ENCODE results near the gene SLA2.
"Not testable (repeated sequence)": the region's sequence is repeated elsewhere in the genome, so short reads cannot be mapped to it uniquely, and the experiment has no call there.

SLA2 gene

DNA sequence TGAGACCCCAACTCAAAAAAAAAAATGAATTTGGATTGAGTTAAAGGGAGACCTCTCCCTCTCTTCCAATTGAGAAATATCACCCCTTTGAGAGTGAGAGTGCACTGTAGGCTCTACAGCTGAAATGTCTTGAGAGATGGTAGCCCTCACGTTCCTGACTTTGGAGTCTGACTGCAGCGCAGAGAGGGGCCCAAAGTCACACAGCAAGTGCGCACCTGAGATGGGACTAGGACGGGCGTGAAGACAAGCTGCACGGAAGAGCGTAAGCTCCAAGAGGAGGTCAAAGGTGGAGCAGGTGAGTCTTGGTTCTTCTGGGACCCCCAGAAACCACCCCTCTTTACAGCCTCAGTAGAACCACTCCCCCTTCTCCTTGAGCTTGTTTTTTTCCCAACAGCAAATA, 643 bp downstream of the SLA2 start:
- DNase-seq = no peak

DNA sequence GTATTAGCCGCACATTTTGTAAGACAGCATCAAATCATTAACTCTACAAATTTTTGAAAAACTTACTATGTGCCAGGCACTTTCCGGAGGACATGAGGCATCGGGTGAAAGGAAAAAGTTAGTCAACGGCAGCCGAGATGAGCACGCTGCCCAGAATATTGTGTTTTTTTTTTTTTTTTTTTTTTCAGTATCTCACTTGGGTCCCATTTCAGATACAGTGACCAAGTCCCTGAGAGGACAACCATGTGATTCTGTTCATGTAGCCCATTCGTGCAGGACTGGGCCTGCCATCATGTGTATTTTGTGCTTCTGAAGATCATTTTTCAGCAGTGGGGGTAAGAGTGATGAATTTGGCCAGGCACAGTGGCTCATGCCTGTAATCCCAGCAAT, 1.3 kb downstream of the SLA2 start:
- no peak for DNase-seq

DNA sequence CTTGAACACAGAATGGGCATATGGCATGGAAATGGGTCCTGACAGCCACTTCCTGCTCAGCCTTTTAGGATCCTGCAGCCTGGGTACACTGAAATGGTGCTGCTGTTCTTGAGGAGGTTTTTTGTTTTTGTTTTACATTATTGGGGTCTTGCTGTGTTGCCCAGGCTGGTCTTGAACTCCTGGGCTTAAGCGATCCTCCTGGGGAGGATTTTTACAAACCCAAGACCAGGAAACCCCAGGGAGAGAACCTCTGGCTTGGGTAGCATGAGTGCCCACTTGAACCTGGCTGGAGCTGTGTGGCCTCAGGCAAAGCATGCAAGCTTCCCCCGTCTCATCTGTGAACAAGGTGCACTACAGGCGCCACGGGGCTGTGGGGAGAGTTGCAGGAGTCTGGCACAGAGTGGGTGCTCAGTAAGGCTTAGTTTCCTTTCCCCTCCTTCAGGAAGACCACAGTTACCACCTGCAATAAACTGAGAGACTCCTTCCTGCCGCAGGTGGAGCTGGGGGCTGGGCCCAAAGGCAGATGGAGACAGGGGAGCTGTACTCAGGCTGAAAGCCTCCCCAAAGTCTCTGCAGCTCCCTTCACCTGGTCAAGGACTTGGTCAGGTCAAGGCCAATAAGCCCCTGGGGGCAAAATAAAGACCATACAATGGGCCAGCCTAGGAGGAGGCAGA, 1.8 kb downstream of the SLA2 start:
- DNase-seq = no peak

DNA sequence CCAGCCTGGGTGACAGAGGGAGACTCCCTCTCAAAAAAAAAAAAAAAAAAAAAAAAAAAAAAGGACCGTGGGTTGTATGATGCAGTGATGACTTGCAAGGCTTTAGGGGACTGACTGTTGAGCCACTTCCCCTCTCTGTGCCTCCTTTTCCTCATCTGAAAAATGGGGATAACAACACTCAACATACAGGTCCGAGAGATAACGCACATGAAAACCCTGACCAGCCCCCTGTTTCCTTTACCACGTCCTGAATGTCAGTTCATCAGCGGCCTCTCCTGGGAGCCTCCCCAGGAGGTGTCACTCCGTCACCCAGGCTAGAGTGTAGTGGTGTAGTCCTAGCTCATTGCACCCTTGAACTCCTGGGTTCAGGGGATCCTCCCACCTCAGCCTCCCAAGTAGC, 3.9 kb downstream of the SLA2 start:
- DNase-seq = no peak

DNA sequence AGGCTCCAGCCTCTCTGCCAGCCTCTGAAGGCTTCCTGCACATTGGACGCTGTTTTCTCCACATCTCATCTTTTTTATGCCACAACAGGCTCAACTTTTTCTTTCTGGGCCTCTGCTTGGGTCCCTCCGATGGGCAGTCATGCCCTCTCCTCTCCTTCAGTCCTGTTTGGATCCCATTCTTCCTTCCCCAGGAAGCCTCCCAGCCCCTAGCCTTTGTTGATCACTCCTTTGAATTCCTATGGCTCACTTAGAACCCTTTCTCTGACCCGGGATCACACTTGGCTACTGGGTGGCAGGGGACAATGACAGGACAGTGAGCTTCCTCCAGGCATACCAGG, 4.5 kb downstream of the SLA2 start:
- no peak for DNase-seq

DNA sequence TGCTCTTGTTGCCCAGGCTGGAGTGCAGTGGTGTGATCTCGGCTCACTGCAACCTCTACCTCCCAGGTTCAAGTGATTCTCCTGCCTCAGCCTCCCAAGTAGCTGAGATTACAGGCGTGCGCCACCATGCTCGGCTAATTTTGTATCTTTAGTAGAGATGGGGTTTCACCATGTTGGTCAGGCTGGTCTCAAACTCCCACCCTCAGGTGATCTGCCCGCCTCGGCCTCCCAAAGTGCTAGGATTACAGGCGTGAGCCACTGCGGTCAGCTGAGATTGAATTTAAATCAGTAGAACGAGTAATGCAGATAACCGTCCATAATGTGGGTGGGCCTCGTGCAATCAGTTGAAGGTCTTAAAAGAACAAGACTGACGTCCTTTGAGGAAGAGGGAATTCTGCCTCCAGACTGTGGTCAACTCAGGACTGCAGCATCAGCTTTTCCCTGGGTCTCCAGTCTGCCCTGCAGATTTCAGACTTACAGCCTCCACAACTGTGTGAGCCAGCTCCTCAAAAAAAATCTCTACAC, 7.1 kb downstream of the SLA2 start:
- DNase-seq = not testable (repeated sequence)

DNA sequence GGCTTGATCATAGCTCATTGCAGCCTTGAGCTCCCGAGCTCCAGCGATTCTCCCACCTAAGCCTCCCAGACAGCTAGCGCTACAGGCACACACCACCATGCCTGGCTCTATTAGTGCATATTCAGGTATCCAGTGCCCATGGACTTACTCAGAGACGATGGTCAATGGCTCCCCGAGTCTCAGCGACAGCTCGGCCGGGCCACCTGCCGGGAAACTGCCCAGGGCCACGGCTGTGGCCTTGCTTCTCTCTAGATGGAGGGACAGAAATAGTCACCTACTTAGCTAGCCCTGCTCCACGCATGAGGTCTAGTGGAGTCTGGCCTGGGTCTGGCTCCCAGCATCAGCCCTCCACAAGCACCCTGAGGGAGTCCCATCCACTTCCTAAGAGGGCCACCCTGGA, 11.7 kb downstream of the SLA2 start:
- no peak for DNase-seq

DNA sequence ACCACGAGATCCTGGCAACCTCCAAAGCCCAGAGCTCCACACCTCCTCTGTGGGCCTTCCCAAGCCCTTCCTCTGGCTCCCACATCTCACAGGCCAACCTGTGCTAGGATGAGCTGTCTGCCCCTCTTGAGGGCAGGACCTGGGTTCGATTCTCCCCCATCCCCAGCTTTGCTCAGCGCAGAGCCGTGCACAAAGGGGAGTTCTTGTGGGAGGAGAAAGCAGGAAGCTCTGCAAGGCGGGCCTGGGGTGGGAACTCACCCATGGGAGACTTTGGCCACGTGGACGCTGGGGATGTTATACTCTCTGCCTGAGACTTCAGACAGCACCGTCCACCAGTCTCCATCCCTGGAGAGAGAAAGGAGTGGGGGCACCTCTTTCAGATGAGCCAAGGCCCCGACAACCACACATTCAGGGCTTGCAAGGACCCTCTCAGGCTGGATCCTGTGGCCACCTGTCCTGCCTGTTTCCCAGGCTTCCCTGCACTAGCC, 12.7 kb downstream of the SLA2 start:
- DNase-seq = no peak

DNA sequence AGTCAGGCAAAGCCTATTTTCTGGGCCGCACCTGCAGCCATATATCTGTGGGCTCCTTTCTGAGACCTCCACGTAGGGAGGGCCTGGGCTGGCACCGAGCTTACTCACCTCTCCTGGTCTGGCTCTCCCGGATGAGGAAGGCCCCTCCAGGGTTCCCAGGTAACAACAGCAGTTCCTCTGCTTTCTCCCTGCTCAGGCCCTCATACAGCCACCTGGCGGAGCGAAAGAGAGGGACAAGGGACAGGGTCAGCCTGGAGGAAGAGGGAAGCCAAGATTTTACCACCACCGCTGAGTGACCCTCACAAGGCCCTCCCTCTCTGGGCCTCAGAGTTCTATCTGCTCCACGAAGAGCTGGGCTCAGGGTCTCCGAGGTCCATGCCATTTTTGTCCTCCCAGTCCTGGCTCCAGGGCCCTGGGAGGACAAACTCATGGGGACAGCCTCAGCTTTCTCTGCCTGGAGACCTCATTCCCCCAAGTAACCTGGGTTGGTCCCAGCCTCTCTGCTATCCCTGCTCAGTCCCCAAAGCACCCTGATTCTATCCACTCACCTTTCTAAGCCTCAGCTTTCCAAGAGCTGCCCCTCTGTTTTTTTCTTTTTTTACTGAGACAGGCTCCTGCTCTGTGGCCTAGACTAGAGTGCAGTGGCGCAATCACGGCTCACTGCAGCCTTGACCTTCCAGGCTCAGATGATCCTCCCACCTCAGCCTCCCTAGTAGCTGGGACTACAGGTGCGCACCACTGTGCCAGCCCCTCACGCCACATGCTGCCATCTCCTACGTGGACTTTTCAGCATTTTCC, 13.3 kb downstream of the SLA2 start:
- no peak for DNase-seq

DNA sequence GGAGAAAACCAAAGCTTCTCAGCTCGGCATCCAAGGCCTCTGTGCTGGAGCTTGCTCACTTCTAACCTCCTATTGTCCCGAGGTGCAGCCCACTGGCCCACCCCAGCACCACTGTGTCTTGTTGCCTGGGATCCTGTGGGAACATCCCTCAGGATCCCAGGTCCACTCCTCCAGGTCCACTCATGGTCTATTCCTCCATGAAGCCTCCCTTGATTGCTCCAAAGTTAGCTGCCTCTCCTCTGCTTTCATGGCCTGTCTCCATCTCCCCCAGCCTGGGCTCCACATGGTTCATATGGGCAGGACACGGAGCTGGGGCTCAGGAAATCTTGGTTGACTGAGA, 13.9 kb downstream of the SLA2 start:
- DNase-seq = no peak

DNA sequence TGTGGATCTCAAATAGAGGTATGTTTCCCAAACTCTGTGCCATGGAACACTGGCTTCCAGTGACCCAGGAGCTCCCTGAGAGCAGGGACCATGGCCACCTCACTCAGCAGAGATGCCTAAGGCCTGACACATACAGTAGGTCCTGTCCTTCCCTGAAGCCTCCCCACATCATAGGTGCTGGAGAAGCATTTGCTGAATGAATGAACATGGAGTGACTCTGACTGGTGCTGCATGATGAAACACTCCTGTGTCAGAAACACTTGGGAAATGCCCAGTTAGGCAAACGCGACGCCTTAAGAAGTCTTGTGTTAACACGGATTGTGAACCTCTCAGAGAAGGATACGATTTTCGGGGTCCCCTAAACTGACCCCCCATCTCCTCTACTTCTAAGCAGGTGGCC, 14.3 kb downstream of the SLA2 start:
- DNase-seq = no peak

DNA sequence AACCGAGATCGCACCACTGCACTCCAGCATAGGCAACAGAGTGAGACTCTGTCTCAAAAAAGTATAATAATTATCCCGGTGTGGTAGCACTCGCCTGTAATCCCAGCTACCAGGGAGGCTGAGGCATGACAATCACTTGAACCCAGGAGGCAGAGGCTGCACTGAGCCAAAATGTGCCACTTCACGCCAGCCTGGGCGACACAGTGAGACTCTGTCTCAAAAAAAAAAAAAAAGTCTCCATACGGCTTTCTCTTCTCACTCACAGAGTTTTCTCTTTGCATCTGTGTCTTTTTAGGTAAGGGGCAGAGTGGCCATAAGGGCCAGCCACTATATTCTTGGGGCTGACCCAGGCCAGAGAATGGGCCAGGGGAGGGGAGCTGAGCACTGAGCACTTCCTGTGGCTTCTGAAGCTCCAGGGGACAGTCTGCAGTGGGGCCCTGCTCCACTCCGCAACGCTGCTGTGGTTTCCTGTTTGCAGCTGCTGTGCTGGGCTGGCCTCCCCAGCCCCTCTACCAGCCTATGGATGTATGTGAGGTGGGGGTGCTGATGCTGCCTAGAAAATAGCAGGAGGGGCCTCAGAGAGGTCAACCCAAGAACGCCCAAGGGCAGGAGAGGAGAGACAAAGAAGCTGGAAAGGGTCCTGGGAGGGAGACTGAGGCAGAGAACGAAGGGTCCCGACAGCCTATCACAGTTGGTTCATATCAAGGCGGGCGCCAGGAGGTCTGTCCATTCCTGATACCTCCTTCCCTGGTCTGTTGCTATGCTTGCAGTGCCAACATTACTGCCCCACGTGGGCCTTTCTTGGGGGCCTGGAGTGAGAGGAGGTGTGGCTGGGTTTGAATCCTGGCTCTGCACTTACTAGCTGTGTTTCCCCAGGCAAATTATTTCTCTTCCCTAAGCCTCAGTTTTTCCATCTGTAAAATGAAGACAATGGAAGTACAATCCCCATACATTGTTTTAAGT, 16.0 kb downstream of the SLA2 start:
- peak; percentile 18 for DNase-seq

DNA sequence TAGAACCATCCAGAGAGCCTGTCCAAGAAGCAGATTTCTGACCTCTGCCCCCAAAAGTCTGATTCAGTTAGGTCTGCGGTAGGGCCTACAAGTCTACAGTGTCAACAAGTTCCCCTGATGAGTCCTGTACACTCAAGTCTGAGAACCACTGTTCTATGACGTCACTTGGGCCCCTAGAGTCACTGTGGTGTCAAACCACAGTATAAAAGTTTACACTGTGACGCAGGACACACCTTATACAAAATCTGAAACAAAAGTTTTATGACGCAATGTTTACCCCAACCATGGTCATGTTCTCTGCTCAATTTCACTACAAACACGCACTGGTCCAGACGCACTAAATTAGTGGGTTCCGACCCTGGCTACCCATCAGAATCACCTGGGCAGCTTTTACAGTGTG, 17.9 kb downstream of the SLA2 start:
- DNase-seq = no peak

DNA sequence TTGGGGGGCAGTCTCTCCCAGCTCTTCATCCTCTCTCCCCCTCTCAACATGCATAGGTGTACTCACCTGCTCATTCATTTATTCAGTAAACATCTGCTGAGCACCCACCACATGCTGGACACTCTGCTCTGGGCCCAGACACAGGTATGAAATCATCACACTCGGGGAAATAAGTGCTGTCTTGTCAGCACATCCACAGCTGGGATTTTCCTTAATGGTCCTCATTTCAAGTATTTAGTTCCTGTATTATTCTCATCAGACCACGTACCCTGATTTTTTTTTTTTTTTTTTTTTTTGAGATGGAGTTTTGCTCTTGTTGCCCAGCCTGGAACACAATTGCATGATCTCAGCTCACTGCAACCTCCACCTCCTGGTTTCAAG, 21.1 kb downstream of the SLA2 start:
- DNase-seq = no peak

DNA sequence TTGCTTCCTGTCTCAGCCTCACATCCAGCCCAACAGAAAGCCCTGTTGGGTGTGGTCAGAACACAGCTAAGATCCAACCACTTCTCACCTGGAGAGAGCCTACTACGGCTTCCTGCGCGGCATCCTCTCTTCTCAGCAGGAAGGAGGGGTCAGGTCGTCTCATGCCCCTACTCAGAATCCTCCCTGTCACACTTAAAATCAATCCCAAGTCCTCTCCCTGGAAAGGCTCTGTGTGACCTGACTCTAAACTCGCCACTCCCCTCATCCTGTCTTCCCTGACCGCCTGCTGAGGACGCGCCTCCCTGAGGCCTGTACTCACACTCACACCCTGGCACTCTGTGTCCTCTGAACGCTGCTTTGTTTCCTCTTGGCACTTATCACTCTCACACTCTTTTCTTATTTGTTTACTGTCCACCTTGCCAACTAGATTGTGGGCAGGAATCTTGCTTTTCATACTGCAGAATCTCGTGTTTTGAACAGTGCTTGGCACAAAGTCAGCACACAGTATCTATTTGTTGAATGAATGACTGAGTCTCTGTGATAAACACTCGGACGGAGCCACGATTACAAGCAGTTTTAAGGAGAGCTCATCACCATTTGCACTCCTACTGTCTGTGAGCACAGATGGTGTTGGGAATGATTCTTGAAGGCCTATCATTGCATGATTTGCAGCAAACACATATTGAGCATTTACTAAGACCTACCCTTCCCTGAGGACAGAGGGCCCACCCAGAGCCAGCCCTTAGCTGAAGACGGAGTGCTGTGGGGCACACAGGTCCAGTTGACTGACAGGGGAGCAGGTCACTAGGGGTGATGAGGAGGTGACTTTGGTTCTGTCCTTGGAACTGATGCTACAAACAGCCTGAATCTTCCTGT, 21.7 kb downstream of the SLA2 start:
- no peak for DNase-seq

DNA sequence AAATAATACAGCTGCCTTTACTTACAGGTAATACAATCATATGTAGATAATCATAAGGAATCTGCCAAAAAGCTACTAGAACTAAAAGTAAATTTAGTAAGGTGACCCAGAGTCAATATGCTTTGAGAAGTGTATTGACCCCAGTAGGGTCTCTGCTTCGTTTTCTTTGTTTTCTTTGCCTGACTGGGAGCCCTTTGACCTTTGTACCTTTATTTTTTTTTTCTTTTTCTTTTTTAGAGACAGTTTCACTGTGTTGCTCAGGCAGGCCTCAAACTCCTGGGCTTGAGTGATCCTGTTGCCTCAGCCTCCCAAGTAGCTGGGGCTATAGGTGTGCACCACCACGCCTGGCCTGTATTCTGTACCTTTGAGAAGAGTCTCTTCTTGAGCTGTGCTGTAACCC, 22.6 kb downstream of the SLA2 start:
- no peak for DNase-seq

DNA sequence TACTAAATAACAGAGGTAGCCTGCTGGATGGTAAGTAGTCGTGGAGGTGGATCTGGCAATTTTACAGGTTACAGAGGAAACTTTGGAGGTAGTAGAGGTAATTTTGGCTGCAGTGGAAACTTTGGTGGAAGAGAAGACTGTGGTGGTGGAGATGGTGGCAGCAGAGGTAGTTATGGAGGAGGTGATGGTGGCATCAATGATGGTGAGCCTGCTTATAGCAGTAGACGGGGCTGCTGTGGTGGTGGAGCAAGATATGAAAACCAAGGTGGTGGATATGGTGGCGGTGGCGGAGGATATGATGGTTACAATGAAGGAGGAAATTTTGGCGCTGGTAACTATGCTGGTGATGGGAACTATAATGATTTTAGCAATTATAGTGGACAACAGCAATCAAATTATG, 25.1 kb downstream of the SLA2 start:
- no peak for DNase-seq

DNA sequence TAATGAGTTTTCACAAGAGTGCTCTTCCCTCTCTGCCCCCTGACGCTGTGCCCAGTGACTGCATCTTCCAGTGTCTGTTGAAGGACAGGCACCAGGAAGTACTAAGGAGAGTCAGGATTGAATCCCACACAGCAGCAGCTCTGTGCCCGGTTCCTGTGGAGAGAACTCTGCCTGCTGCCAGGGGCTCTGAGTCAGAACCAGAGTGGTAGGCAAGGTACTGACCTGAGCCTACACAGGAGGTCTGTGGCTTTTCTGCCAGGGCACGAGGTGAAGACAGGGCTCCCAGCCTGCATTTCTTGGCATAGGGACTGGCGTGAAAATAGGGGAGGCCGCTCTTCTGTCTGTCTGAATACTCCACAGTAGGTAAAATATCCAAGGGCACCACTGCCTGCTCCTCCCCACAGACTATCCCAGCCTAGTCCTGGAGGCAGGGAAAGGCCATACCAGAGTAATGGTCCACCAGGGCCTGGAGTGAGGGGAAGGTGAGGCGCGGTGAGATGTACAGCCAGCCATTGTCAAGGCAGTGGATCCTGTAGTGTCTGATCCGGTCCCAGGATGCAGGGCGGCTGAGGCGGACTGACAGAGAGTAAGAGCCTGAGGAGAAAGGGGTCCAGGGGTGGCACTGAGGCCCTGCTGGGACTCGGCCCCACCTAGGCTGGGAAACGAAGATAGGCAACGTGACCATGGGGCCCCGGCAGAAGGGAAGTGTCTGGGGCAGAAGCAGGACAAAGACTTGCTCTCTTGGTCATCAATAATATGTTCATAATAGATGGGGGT, 31.0 kb downstream of the SLA2 start:
- no peak for DNase-seq

DNA sequence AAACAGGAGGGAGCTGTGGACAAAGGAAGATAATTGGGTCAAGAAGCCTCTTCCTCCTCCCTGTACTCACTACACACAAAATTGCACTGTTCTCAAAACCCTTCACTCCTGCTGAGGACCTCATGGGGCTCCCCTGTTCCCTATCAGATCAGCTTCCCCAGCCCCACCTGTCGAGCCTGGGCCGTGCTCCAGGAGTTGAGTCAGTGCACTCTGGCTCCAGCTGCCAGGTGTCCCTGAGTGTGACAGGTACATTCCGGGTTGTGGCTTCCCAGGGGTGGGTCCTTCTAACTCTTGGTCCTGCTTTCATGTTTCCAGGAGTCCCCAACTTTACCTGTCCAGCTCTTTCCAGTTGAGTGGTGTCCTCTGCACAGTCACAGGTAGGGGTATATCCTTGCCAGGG, 32.0 kb downstream of the SLA2 start:
- no peak for DNase-seq

DNA sequence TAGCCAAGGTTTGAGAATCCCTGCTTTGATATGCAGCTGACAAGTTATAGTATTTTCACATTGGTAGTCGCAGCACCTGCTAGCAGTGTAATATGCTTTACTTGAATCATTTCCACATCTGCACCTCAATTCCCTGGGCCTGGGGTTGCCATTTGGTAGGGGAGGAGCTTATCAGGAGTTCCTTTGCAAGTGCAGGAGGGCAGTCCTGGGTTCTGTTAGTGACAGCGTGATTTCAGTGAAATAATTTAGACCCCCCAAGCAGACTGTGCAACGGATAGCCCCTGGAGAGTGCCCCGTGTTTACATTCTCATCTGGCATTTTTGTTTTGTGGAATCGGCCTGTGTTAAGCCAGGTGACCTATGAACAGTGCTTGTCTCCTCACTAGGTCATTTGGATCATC, 34.4 kb downstream of the SLA2 start:
- no peak for DNase-seq

DNA sequence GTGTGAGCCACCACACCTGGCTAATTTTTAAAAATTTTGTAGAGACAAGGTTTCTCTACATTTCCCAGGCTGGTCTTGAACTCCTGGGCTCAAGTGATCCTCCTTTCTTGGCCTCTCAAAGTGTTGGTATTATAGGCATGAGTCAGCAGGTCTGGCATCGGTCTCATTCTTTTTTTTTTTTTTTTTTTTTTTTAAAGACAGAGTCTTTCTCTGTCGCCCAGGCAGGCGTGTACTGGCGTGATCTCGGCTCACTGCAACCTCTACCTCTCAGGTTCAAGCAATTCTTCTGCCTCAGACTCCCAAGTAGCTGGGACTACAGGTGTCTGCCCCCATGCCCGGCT, 37.6 kb downstream of the SLA2 start:
- not testable (repeated sequence) for DNase-seq
